Stomach (tissue), 4 donors: ENCODE data around the gene GLYAT.

Experiments
- CTCF ChIP-seq, 7 experiments: fragments of 450-650 bp in 4 of 7; fragments of 200-600 bp in 3 of 7; sonication (generic) in 3 of 7; IDR thresholded peaks; one replicate each; pipeline ENCODE4 v1.5.1; 2016 to 2019; ENCODE audit warnings: antibody characterized with exemption in 7 of 7, control low read depth in 2 of 7, mild to moderate bottlenecking in 1 of 7
- EP300 ChIP-seq: sonication (generic); formaldehyde crosslinking; IDR thresholded peaks from one replicate; pipeline ENCODE4 v1.6.1; 2017; ENCODE audit warnings: antibody characterized with exemption

- TF ChIP-seq CTCF (IDR thresholded peaks at IDR 0.05) (peak in 5 of 7 experiments; percentile 75 to 87 (median 84)), EP300 (no peak)
Observed at GRCh38 chr11:58675334-58676155, 56.2 kb downstream of the GLYAT start.
